NK-92 (cell line): ENCODE data around the gene PHRF1.

Experiments used
- DNase-seq: peaks from one replicate; lab custom pipeline; 2025; ENCODE audit not compliant: unreplicated experiment; lab: John Stamatoyannopoulos, UW

Gene PHRF1

GRCh38 chr11:575996-576768 lies at the start of gene PHRF1:
TSS of gene PHRF1 (plus strand) at chr11:576470. CDS start at chr11:581513, 5,043 bp downstream.
- peak; percentile 59 for DNase-seq

GRCh38 chr11:528166-528814 lies 48.0 kb upstream of the PHRF1 start:
- no peak for DNase-seq

GRCh38 chr11:528815-529727 lies 47.2 kb upstream of the PHRF1 start:
- no peak for DNase-seq

- no peak for DNase-seq
These were observed 46.4 kb upstream of the PHRF1 start for GRCh38 chr11:529728-530411.

GRCh38 chr11:530960-531831 lies 45.1 kb upstream of the PHRF1 start:
- DNase-seq: no peak

GRCh38 chr11:531919-532526 lies 44.2 kb upstream of the PHRF1 start:
- no peak for DNase-seq

- no peak for DNase-seq
These were observed 43.7 kb upstream of the PHRF1 start for GRCh38 chr11:532527-532985.

- no peak for DNase-seq
These were observed 43.2 kb upstream of the PHRF1 start for GRCh38 chr11:532986-533585.

- no peak for DNase-seq
These were observed 42.5 kb upstream of the PHRF1 start for GRCh38 chr11:533586-534395.

- no peak for DNase-seq
These were observed 41.7 kb upstream of the PHRF1 start for GRCh38 chr11:534396-535209.

GRCh38 chr11:535210-535518 lies 41.1 kb upstream of the PHRF1 start:
- no peak for DNase-seq

- peak; percentile 66 for DNase-seq
These were observed 40.5 kb upstream of the PHRF1 start, which contains the start of gene HRAS for GRCh38 chr11:535519-536454. TSS of gene HRAS (minus strand) at chr11:535576.

- peak; percentile 31 for DNase-seq
These were observed 39.2 kb upstream of the PHRF1 start, which contains the start of gene LRRC56 for GRCh38 chr11:536841-537621. TSS of gene LRRC56 (plus strand) at chr11:537527. CDS start at chr11:540685, 3,158 bp downstream.

- DNase-seq: no peak
These were observed 38.4 kb upstream of the PHRF1 start for GRCh38 chr11:537622-538430.
